DOHH2 (cell line): ENCODE data around the gene AK3.

Source experiments
- H3F3A ChIP-seq: fragments of 200-600 bp; sonication (generic), shearing (Covaris generic); 2 replicates; pipeline ENCODE4 v1.6.0; 2016; ENCODE audit warnings: antibody characterized with exemption, mild to moderate bottlenecking; ENCODE audit not compliant: control insufficient read depth, insufficient read depth
- H3K27ac ChIP-seq: fragments of 200-600 bp; sonication (generic); 2 replicates; pipeline ENCODE4 v1.5.1; 2014; ENCODE audit warnings: low read depth, mild to moderate bottlenecking, low read length, moderate library complexity
- H3K27me3 ChIP-seq: fragments of 200-600 bp; sonication (generic); 2 replicates; pipeline ENCODE4 v1.6.1; 2014; ENCODE audit warnings: mild to moderate bottlenecking, low read length, mixed read lengths; ENCODE audit not compliant: control insufficient read depth
- H3K36me3 ChIP-seq: fragments of 200-600 bp; sonication (generic); 2 replicates; pipeline ENCODE4 v1.6.1; 2014; ENCODE audit warnings: mild to moderate bottlenecking, low read length, moderate library complexity, mixed read lengths; ENCODE audit not compliant: control insufficient read depth
- H3K4me1 ChIP-seq: fragments of 200-600 bp; sonication (generic); 2 replicates; pipeline ENCODE4 v1.6.1; 2014; ENCODE audit warnings: mild to moderate bottlenecking, low read length, mixed read lengths; ENCODE audit not compliant: control insufficient read depth
- H3K4me2 ChIP-seq: fragments of 200-600 bp; sonication (generic); 2 replicates; pipeline ENCODE4 v1.6.0; 2014; ENCODE audit warnings: mild to moderate bottlenecking, low read length, moderate library complexity
- H3K4me3 ChIP-seq: fragments of 200-600 bp; sonication (generic); 2 replicates; pipeline ENCODE4 v1.5.1; 2014; ENCODE audit warnings: mild to moderate bottlenecking, low read length, mixed read lengths
- H3K79me2 ChIP-seq: fragments of 200-600 bp; sonication (generic); 2 replicates; pipeline ENCODE4 v1.6.1; 2014; ENCODE audit warnings: mild to moderate bottlenecking, low read length, mixed read lengths; ENCODE audit not compliant: control insufficient read depth
- H3K9me2 ChIP-seq: fragments of 200-600 bp; sonication (generic); replicated peaks from 2 replicates; pipeline ENCODE4 v1.6.1; 2014; ENCODE audit warnings: mild to moderate bottlenecking, low read length, mixed read lengths; ENCODE audit not compliant: control insufficient read depth
- H3K9me3 ChIP-seq: fragments of 200-600 bp; sonication (generic); 2 replicates; pipeline ENCODE4 v1.6.1; 2014; ENCODE audit warnings: antibody characterized with exemption, low read length, mixed read lengths; ENCODE audit not compliant: control insufficient read depth, insufficient read depth
- H4K20me1 ChIP-seq: fragments of 200-600 bp; sonication (generic); 2 replicates; pipeline ENCODE4 v1.6.0; 2014; ENCODE audit warnings: low read depth, mild to moderate bottlenecking, antibody characterized with exemption, low read length, moderate library complexity; ENCODE audit not compliant: control insufficient read depth, insufficient read depth
- CTCF ChIP-seq: fragments of 200-600 bp; sonication (generic); IDR thresholded peaks from one replicate; pipeline ENCODE4 v1.5.1; 2014; ENCODE audit warnings: antibody characterized with exemption, mild to moderate bottlenecking, low read depth, low read length; ENCODE audit not compliant: poor library complexity, severe bottlenecking
- EZH2phosphoT487 ChIP-seq: fragments of 200-600 bp; sonication (generic); IDR thresholded peaks from 2 replicates; pipeline ENCODE4 v1.6.1; 2017; ENCODE audit warnings: borderline replicate concordance, mild to moderate bottlenecking, antibody characterized with exemption, low read length, moderate library complexity, mixed read lengths

The AK3 gene

DNA sequence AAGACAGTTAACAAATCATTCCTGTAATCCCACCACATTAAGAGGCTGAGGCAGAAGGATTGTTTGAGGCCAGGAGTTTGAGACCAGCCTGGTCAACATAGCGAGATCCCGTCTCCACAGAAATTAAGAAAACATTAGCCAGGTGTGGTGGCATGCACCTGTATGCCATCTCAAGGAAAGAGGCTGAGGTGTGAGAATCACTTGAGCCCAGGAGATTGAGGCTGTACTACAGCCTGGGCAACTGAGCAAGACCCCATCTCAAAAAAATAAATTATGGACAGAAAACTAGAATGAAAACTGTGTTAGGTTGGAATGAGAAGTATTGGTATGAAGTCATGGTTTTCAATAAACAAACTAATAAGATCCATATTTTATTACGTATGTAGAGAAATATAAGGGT, 23.0 kb upstream of the AK3 start:
- no peaks in the 10 kb centered on the region for H3K79me2 ChIP-seq

DNA sequence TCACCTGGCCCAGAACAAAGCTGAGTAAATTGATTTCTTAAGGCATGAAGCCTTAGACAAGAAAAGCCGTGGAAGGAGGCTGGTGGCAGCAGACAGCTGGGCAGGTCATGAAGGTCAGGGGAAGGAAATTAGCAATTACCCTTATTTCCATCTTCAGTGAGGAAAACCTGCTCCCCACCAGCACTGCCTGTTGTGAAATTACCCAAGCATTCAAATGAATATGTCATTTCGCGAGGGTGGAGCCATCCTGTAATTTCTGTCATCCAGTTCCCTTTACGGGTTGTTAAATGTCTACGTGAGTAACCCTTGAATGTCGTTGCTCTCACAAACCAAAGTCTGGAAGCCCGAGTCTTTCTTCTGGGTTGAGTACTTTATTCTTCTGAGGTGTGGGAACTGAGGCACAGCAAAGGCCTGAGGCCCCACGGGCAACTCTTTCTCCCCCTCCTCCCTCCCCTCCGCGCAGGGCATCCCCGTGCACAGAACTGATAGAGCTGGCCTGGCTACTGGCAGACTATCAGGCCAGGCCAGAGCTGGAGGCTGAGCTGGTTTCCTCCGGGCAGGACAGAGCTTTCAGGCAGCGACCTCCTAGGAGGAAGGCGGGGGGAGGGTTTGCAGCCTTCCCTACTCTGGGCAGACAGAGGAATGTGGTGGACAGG, 22.0 kb upstream of the AK3 start:
- Histone ChIP-seq H3F3A (no peaks in the 10 kb centered on the region), H3K36me3 (no peaks in the 10 kb centered on the region), H3K27me3 (0 out of 2 replicates have a peak, but pooled peaks cover 3% of the 10 kb centered on the region), H3K27ac (no peak overlapping the region), H4K20me1 (no peaks in the 10 kb centered on the region), H3K4me1 (peaks cover 19% of the 10 kb centered on the region), H3K9me2 (no peaks in the 10 kb centered on the region), H3K4me2 (peak overlapping the region; percentile 62), H3K9me3 (no peaks in the 10 kb centered on the region), H3K79me2 (no peaks in the 10 kb centered on the region), H3K4me3 (peak overlapping the region; percentile 54)
- TF ChIP-seq EZH2phosphoT487, result no peak
- no peak for TF ChIP-seq CTCF

More for the DNA sequence above, 23.0 kb upstream of the AK3 start:
- Histone ChIP-seq H4K20me1 (no peaks in the 10 kb centered on the region), H3K4me3 (no peak overlapping the region), H3K27me3 (0 out of 2 replicates have a peak, but pooled peaks cover 3% of the 10 kb centered on the region), H3K4me1 (peaks cover 19% of the 10 kb centered on the region), H3K4me2 (no peak overlapping the region), H3F3A (no peaks in the 10 kb centered on the region), H3K36me3 (no peaks in the 10 kb centered on the region), H3K9me2 (no peaks in the 10 kb centered on the region), H3K27ac (no peak overlapping the region), H3K9me3 (no peaks in the 10 kb centered on the region)
- TF ChIP-seq EZH2phosphoT487 (no peak), CTCF (no peak)

GRCh38 chr9:4762108-4762885, 21.3 kb upstream of the AK3 start:
- Histone ChIP-seq H3K4me1 (peaks cover 19% of the 10 kb centered on the region), H3K79me2 (no peaks in the 10 kb centered on the region), H3K9me2 (no peaks in the 10 kb centered on the region), H3K27ac (no peak overlapping the region), H3K4me2 (peak overlapping the region; percentile 62), H3K4me3 (peak overlapping the region; percentile 54), H3K27me3 (0 out of 2 replicates have a peak, but pooled peaks cover 3% of the 10 kb centered on the region), H3K36me3 (no peaks in the 10 kb centered on the region), H3K9me3 (no peaks in the 10 kb centered on the region), H3F3A (no peaks in the 10 kb centered on the region), H4K20me1 (no peaks in the 10 kb centered on the region)
- peak; percentile 76 for TF ChIP-seq CTCF
- no peak for TF ChIP-seq EZH2phosphoT487
